H9 (cell line): Measurements from ENCODE around the gene SORCS2. TPM values are rescaled to one million over a fixed set of nuclear protein-coding genes. Genes with fewer than 3 reads are reported as not detected.

Experiments used
- DNase-seq: peaks from one replicate; pipeline ENCODE4 v3.0.0-alpha.2; 2017
- H2AFZ ChIP-seq: one replicate; pipeline ENCODE4 v1.6.1; 2013; ENCODE audit warnings: mild to moderate bottlenecking, low read length, control low read depth, moderate library complexity
- H2AK5ac ChIP-seq: 2 replicates; pipeline ENCODE4 v1.6.1; 2013; ENCODE audit warnings: low read length, control low read depth, mixed read lengths; ENCODE audit not compliant: insufficient read length
- H2BK120ac ChIP-seq: one replicate; pipeline ENCODE4 v1.6.1; 2013; ENCODE audit warnings: low read depth, mild to moderate bottlenecking, low read length, control low read depth, inconsistent platforms; ENCODE audit not compliant: poor library complexity, severe bottlenecking
- H2BK12ac ChIP-seq: 2 replicates; pipeline ENCODE4 v1.6.1; 2013; ENCODE audit warnings: low read length, control low read depth, mixed read lengths, low read depth; ENCODE audit not compliant: insufficient read length
- H2BK15ac ChIP-seq: 2 replicates; pipeline ENCODE4 v1.6.1; 2013; ENCODE audit warnings: low read depth, low read length, control low read depth
- H2BK20ac ChIP-seq: one replicate; pipeline ENCODE4 v1.6.1; 2013; ENCODE audit warnings: low read depth, mild to moderate bottlenecking, low read length, control low read depth, inconsistent platforms; ENCODE audit not compliant: poor library complexity, severe bottlenecking
- H2BK5ac ChIP-seq: 2 replicates; pipeline ENCODE4 v1.6.1; 2013; ENCODE audit warnings: low read length, control low read depth, mixed read lengths; ENCODE audit not compliant: insufficient read length
- H3K14ac ChIP-seq: 2 replicates; pipeline ENCODE4 v1.6.1; 2013; ENCODE audit warnings: low read length, control low read depth; ENCODE audit not compliant: insufficient read depth
- H3K18ac ChIP-seq: 2 replicates; pipeline ENCODE4 v1.6.1; 2013; ENCODE audit warnings: low read depth, mild to moderate bottlenecking, mixed read lengths, low read length, control low read depth; ENCODE audit not compliant: insufficient read length
- H3K23ac ChIP-seq: 2 replicates; pipeline ENCODE4 v1.6.1; 2013; ENCODE audit warnings: low read length, control low read depth, mixed read lengths, low read depth; ENCODE audit not compliant: insufficient read length
- H3K23me2 ChIP-seq: 2 replicates; pipeline ENCODE4 v1.6.1; 2013; ENCODE audit warnings: low read depth, mild to moderate bottlenecking, mixed read lengths, low read length, control low read depth; ENCODE audit not compliant: insufficient read length, poor library complexity, severe bottlenecking
- H3K27ac ChIP-seq: 2 replicates; pipeline ENCODE4 v1.5.1; 2013; ENCODE audit warnings: low read length, control low read depth, mixed read lengths, low read depth; ENCODE audit not compliant: insufficient read length
- H3K27me3 ChIP-seq: 2 replicates; pipeline ENCODE4 v1.6.1; 2013; ENCODE audit warnings: low read length, control low read depth, inconsistent platforms; ENCODE audit not compliant: insufficient read depth
- H3K4ac ChIP-seq: 2 replicates; pipeline ENCODE4 v1.6.1; 2013; ENCODE audit warnings: low read depth, mild to moderate bottlenecking, control low read depth, inconsistent platforms, low read length, moderate library complexity
- H3K4me1 ChIP-seq: 2 replicates; pipeline ENCODE4 v1.6.1; 2013; ENCODE audit warnings: low read length, control low read depth, inconsistent platforms; ENCODE audit not compliant: insufficient read depth
- H3K4me2 ChIP-seq: 2 replicates; pipeline ENCODE4 v1.6.1; 2013; ENCODE audit warnings: low read length, control low read depth, mixed read lengths; ENCODE audit not compliant: insufficient read length, insufficient read depth
- H3K56ac ChIP-seq: 2 replicates; pipeline ENCODE4 v1.6.1; 2013; ENCODE audit warnings: low read depth, mild to moderate bottlenecking, mixed read lengths, low read length, control low read depth; ENCODE audit not compliant: insufficient read length
- H3K79me1 ChIP-seq: 2 replicates; pipeline ENCODE4 v1.6.1; 2013; ENCODE audit warnings: low read depth, mild to moderate bottlenecking, moderate library complexity, low read length, control low read depth, inconsistent platforms; ENCODE audit not compliant: insufficient read depth, poor library complexity, severe bottlenecking
- H3K79me2 ChIP-seq: 2 replicates; pipeline ENCODE4 v1.6.1; 2013; ENCODE audit warnings: low read length, control low read depth, inconsistent platforms; ENCODE audit not compliant: insufficient read depth
- H3K9ac ChIP-seq: 2 replicates; pipeline ENCODE4 v1.6.1; 2013; ENCODE audit warnings: low read length, control low read depth, mixed read lengths; ENCODE audit not compliant: insufficient read length; ENCODE audit errors: extremely low read depth
- H3K9me3 ChIP-seq: one replicate; pipeline ENCODE4 v1.6.1; 2013; ENCODE audit warnings: low read depth, low read length, inconsistent platforms; ENCODE audit not compliant: control insufficient read depth
- H3T11ph ChIP-seq: one replicate; pipeline ENCODE4 v1.6.1; 2013; ENCODE audit warnings: mild to moderate bottlenecking, low read length, control low read depth, inconsistent platforms
- H4K20me1 ChIP-seq: one replicate; pipeline ENCODE4 v1.6.1; 2013; ENCODE audit not compliant: control insufficient read depth, insufficient read length, insufficient read depth
- H4K5ac ChIP-seq: 2 replicates; pipeline ENCODE4 v1.6.1; 2013; ENCODE audit warnings: low read depth, mild to moderate bottlenecking, mixed read lengths, low read length, control low read depth; ENCODE audit not compliant: insufficient read length
- H4K8ac ChIP-seq: replicated peaks from 2 replicates; pipeline ENCODE4 v1.6.1; 2013; ENCODE audit warnings: low read length, control low read depth, mixed read lengths, low read depth; ENCODE audit not compliant: insufficient read length
- H4K91ac ChIP-seq: 2 replicates; pipeline ENCODE4 v1.6.1; 2013; ENCODE audit warnings: low read depth, mild to moderate bottlenecking, moderate library complexity, mixed read lengths, low read length, control low read depth; ENCODE audit not compliant: insufficient read length
- H3K27ac Mint-ChIP-seq, 3 experiments: 2 replicates in 2 of 3; 3 replicates in 1 of 3; pipeline ENCODE4 v1.8.0; 2020 to 2021; ENCODE audit warnings: mixed read lengths in 3 of 3, mild to moderate bottlenecking in 1 of 3, moderate library complexity in 1 of 3
- H3K27me3 Mint-ChIP-seq: 2 replicates; pipeline ENCODE4 v1.8.0; 2021; ENCODE audit warnings: low read depth, mild to moderate bottlenecking, moderate library complexity, mixed read lengths
- H3K36me3 Mint-ChIP-seq, 3 experiments: 2 replicates in 2 of 3; 3 replicates in 1 of 3; pipeline ENCODE4 v1.8.0; 2020 to 2021; ENCODE audit warnings: low read depth in 3 of 3, mixed read lengths in 3 of 3; ENCODE audit not compliant: insufficient read depth in 1 of 3
- H3K4me1 Mint-ChIP-seq, 2 experiments: 2 replicates each; pipeline ENCODE4 v1.8.0; 2020; ENCODE audit warnings: mixed read lengths in 2 of 2
- H3K4me3 Mint-ChIP-seq, 2 experiments: 2 replicates in 1 of 2; 3 replicates in 1 of 2; pipeline ENCODE4 v1.8.0; 2020 to 2021; ENCODE audit warnings: mild to moderate bottlenecking in 2 of 2, mixed read lengths in 2 of 2, moderate library complexity in 1 of 2
- H3K9me3 Mint-ChIP-seq, 2 experiments: 2 replicates in 1 of 2; 3 replicates in 1 of 2; pipeline ENCODE4 v1.8.0; 2020; ENCODE audit warnings: mild to moderate bottlenecking in 2 of 2, mixed read lengths in 2 of 2, moderate library complexity in 1 of 2
- WGBS: extraction: QIAGEN DNeasy Blood & Tissue Kit; methylation state at CpG from one replicate; pipeline ENCODE4 v1.1.7; 2013; ENCODE audit warnings: missing lambda C conversion rate, low lambda C conversion rate, mixed read lengths; ENCODE audit not compliant: insufficient read length; ENCODE audit errors: extremely low coverage; 5-methylcytosine and 5-hydroxymethylcytosine counted together
- total RNA-seq: library from RNA; stranded (reverse); gene quantifications from 2 replicates; pipeline ENCODE4 v1.2.1, GENCODE V29; 2021
- TF ChIP-seq, protein P1 (sequence below): fragments of 200-600 bp; sonication (generic); conservative IDR thresholded peaks from 3 replicates; pipeline ENCODE4 v1.8.0; 2021; ENCODE audit warnings: antibody characterized with exemption, mild to moderate bottlenecking

Gene SORCS2
- total RNA-seq, 1 experiment from 2014 or later, result 0.57 TPM

DNA sequence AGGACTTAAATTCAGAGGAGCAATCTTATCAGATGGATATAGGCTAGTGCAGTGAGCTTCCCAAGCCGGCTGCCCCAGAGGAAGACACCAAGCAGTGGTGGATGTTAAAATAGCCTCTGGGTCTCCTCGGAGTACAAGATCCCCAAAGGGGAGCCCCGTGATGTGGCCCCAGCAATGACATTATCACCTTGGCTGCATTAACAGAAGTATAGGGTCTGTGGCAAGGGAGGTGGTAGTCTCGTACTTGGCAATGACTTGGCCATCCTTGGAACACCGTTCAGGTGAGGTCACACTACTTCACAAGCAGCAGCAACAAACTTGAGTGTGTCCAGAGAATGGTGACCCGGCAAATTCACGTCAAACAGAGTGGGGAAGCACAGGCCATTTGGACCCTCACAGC lies 174.6 kb downstream of the SORCS2 start:
- Histone ChIP-seq H3K9me3 (no peaks in the 10 kb centered on the region), H3K4me1 (peaks cover 4% of the 10 kb centered on the region; the same call in 1 of the 2 replicates), H3K9ac (no peak overlapping the region), H3K79me1 (no peaks in the 10 kb centered on the region), H2AFZ (no peak overlapping the region), H4K91ac (no peak overlapping the region), H3K4me2 (no peak overlapping the region), H3T11ph (no peak overlapping the region), H3K23me2 (no peaks in the 10 kb centered on the region), H4K5ac (no peak overlapping the region), H3K27me3 (no peaks in the 10 kb centered on the region), H3K79me2 (no peaks in the 10 kb centered on the region), H3K14ac (no peak overlapping the region), H2BK20ac (no peak overlapping the region), H2AK5ac (no peak overlapping the region), H2BK12ac (no peak overlapping the region), H3K27ac (no peak overlapping the region), H3K23ac (no peak overlapping the region), H3K4ac (no peak overlapping the region), H4K20me1 (no peaks in the 10 kb centered on the region), H2BK120ac (no peak overlapping the region), H2BK15ac (no peak overlapping the region), H3K56ac (no peak overlapping the region), H4K8ac (no peak overlapping the region), H2BK5ac (no peak overlapping the region), H3K18ac (no peak overlapping the region)
- Mint-ChIP-seq H3K27me3 (peaks cover 4% of the 10 kb centered on the region), H3K4me1 (peaks cover 9 to 13% of the 10 kb centered on the region in 2 experiments), H3K9me3 (peaks cover 0 to 2% of the 10 kb centered on the region in 2 experiments; a peak in 2 of 5 replicates), H3K4me3 (no peak overlapping the region), H3K27ac (no peak overlapping the region), H3K36me3 (no peaks in the 10 kb centered on the region; a peak in 1 of 7 replicates)
- TF ChIP-seq, protein P1, sequence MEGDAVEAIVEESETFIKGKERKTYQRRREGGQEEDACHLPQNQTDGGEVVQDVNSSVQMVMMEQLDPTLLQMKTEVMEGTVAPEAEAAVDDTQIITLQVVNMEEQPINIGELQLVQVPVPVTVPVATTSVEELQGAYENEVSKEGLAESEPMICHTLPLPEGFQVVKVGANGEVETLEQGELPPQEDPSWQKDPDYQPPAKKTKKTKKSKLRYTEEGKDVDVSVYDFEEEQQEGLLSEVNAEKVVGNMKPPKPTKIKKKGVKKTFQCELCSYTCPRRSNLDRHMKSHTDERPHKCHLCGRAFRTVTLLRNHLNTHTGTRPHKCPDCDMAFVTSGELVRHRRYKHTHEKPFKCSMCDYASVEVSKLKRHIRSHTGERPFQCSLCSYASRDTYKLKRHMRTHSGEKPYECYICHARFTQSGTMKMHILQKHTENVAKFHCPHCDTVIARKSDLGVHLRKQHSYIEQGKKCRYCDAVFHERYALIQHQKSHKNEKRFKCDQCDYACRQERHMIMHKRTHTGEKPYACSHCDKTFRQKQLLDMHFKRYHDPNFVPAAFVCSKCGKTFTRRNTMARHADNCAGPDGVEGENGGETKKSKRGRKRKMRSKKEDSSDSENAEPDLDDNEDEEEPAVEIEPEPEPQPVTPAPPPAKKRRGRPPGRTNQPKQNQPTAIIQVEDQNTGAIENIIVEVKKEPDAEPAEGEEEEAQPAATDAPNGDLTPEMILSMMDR, result no peak
- WGBS, result no CpG with 5 or more reads among the region's 7 CpGs
- no peak for DNase-seq
